Measurements from ENCODE around the gene CASD1. TPM values are rescaled to one million over a fixed set of nuclear protein-coding genes. Genes with fewer than 3 reads are reported as not detected.

The CASD1 gene
- total RNA-seq, 4 donors from 2014 or later = 8.5 to 72.6 (median 25.0) TPM

DNA sequence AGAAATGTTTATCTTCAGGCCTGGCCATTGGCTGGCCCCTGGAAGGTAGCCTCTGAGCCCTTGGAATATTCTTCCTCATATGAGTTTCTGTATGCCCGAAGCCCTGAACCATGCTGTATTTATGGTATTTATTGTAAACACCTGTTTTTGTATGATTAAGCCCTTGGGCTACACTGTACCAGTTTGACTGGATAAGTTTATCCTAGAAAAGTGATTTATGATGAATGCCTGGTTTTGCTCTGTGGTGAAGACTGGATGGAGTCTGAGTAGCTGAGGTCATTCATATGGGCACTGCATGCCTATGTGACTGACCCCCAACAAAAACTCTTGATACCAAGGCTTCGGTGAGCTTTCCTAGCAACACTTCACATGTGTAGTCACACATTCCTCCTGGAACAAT is 66.7 kb downstream of the CASD1 start:
- Histone ChIP-seq H3K9me3 (peaks cover 0 to 7% of the 10 kb centered on the region in 2 donors), H3K4me3 (no peak overlapping the region), H3K4me1 (no peaks in the 10 kb centered on the region), H3K27me3 (no peaks in the 10 kb centered on the region), H3K27ac (no peak overlapping the region), H3K36me3 (no peaks in the 10 kb centered on the region)
- DNase-seq = no peak
- intact Hi-C loops (cut with DNase I; ENCODE audit: low total_unique reads) = no loop called here
- TF ChIP-seq, protein P1, sequence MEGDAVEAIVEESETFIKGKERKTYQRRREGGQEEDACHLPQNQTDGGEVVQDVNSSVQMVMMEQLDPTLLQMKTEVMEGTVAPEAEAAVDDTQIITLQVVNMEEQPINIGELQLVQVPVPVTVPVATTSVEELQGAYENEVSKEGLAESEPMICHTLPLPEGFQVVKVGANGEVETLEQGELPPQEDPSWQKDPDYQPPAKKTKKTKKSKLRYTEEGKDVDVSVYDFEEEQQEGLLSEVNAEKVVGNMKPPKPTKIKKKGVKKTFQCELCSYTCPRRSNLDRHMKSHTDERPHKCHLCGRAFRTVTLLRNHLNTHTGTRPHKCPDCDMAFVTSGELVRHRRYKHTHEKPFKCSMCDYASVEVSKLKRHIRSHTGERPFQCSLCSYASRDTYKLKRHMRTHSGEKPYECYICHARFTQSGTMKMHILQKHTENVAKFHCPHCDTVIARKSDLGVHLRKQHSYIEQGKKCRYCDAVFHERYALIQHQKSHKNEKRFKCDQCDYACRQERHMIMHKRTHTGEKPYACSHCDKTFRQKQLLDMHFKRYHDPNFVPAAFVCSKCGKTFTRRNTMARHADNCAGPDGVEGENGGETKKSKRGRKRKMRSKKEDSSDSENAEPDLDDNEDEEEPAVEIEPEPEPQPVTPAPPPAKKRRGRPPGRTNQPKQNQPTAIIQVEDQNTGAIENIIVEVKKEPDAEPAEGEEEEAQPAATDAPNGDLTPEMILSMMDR (IDR thresholded peaks at IDR 0.05) = no peak
- TF ChIP-seq POLR2A (IDR thresholded peaks at IDR 0.05) = no peak

DNA sequence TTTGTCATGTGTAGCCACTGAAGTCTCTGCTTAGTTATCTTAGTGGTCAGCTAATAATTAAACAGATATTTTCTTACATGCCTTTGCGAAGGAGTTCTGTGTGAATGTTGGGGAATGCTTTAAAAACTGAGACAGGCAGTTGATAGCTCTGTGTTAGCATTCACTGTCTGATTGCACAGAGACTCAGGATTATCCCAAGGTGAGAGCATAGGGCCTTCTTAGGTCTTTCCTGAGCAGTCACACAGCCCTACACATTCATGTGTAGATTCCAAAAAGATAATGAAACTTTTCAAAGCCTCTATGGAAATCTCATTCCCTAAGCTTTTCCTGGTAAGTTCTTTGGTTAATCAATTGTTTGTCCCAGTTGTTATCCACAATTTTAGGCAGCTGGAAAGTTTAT is 67.7 kb downstream of the CASD1 start:
- Histone ChIP-seq H3K4me1 (no peaks in the 10 kb centered on the region), H3K4me3 (no peak overlapping the region), H3K27me3 (no peaks in the 10 kb centered on the region), H3K27ac (no peak overlapping the region), H3K9me3 (peaks cover 0 to 7% of the 10 kb centered on the region in 2 donors), H3K36me3 (no peaks in the 10 kb centered on the region)
- TF ChIP-seq, protein P1 (IDR thresholded peaks at IDR 0.05) = no peak
- no peak for TF ChIP-seq POLR2A (IDR thresholded peaks at IDR 0.05)
- intact Hi-C loops (cut with DNase I; ENCODE audit: low total_unique reads) = no loop called here
- DNase-seq = no peak

DNA sequence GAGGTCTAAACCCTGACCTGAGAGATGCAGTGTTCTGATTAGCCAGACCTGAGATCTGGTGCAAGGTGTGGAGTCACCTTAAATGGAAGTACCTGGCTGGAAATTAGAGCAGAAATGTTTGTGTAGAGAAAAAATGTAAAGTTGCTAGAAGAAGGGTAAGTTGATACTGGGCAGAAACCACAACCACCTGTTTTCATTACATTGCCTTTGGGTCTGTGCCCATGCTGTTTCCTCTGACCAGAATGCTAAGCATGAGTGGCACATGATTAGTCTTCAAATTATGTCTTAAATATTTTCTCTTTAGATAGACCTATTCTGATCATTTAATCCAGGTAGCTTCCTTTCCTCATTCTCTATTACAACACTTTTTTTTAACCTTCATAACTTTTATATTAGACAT is 69.0 kb downstream of the CASD1 start:
- DNase-seq = no peak
- no peak overlapping the region for H3K27ac ChIP-seq
- intact Hi-C loops (cut with DNase I; ENCODE audit: low total_unique reads) = no loop called here
- no peak overlapping the region for H3K4me3 ChIP-seq
- H3K27me3 ChIP-seq = no peaks in the 10 kb centered on the region
- no peak for TF ChIP-seq POLR2A (IDR thresholded peaks at IDR 0.05)
- TF ChIP-seq, protein P1 (IDR thresholded peaks at IDR 0.05) = no peak
- no peaks in the 10 kb centered on the region for H3K4me1 ChIP-seq
- H3K36me3 ChIP-seq = no peaks in the 10 kb centered on the region
- peaks cover 0 to 7% of the 10 kb centered on the region in 2 donors for H3K9me3 ChIP-seq

DNA sequence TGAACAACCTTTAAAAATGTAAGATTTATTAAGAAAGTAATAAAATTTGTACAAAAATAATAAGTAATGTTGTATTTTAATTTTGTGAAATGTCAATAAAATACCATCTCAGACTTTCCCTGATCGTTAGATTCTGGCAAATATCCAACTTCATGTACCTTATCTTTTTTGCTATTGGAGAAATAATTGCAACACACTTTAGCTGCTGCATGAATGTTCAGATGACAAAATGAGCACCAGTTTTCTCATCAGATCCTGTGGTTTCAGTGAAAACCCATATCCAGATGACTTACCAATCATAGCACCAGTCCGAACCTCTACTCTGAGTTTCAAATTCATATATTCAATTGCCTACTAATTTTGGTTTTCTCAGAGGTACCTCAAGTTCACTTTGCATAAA is 69.9 kb downstream of the CASD1 start:
- no peak for DNase-seq
- intact Hi-C loops (cut with DNase I; ENCODE audit: low total_unique reads) = no loop called here
- no peaks in the 10 kb centered on the region for H3K27me3 ChIP-seq
- TF ChIP-seq, protein P1 (IDR thresholded peaks at IDR 0.05) = no peak
- no peak for TF ChIP-seq POLR2A (IDR thresholded peaks at IDR 0.05)
- H3K4me1 ChIP-seq = no peaks in the 10 kb centered on the region
- H3K9me3 ChIP-seq = peaks cover 0 to 6% of the 10 kb centered on the region in 2 donors
- no peak overlapping the region for H3K27ac ChIP-seq
- H3K4me3 ChIP-seq = no peak overlapping the region
- H3K36me3 ChIP-seq = no peaks in the 10 kb centered on the region

DNA sequence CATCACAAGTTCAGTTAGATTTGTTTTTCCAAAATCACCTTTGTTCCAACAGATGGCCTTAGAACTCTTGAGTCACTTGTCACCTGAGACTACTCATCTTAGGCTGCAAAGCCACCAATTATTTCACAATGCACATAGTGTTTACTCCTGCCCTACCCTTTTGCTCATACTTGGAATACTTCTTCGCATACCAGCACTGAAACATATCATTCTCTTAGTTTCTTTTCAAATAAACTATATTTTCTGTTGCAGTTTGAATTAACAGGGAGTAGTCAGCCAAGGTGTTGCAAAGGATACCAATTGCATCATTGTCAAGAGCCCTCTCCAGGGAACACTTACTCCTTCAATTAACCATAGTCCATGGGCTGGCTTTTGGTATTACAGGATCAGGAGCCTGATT is 71.0 kb downstream of the CASD1 start:
- no peaks in the 10 kb centered on the region for H3K9me3 ChIP-seq
- H3K27me3 ChIP-seq = no peaks in the 10 kb centered on the region
- no peak overlapping the region for H3K27ac ChIP-seq
- H3K36me3 ChIP-seq = no peaks in the 10 kb centered on the region
- no peak for TF ChIP-seq POLR2A (IDR thresholded peaks at IDR 0.05)
- TF ChIP-seq, protein P1 (IDR thresholded peaks at IDR 0.05) = no peak
- no peak for DNase-seq
- no peaks in the 10 kb centered on the region for H3K4me1 ChIP-seq
- intact Hi-C loops (cut with DNase I; ENCODE audit: low total_unique reads) = no loop called here
- no peak overlapping the region for H3K4me3 ChIP-seq
